GM12875 (cell line): Measurements from ENCODE around the gene C10orf95.

Source experiments
- H3K4me3 ChIP-seq: one replicate; pipeline ENCODE4 v1.5.1; 2011; ENCODE audit warnings: low read depth, low read length, control low read depth
- CTCF ChIP-seq: IDR thresholded peaks from 2 replicates; pipeline ENCODE4 v1.5.1; 2011; ENCODE audit warnings: low read depth, mild to moderate bottlenecking, control low read depth, inconsistent platforms, low read length, moderate library complexity, borderline replicate concordance; ENCODE audit not compliant: insufficient read depth

The C10orf95 gene

GRCh38 chr10:102405108-102405571, 46.2 kb downstream of the C10orf95 start:
- H3K4me3 ChIP-seq: no peak overlapping the region
- no peak for TF ChIP-seq CTCF

- no peak overlapping the region for H3K4me3 ChIP-seq
- TF ChIP-seq CTCF: no peak
These were observed 46.8 kb downstream of the C10orf95 start for GRCh38 chr10:102404361-102405107.

GRCh38 chr10:102403115-102403514, 48.2 kb downstream of the C10orf95 start:
- no peak overlapping the region for H3K4me3 ChIP-seq
- no peak for TF ChIP-seq CTCF

GRCh38 chr10:102402512-102402896, 48.8 kb downstream of the C10orf95 start:
- TF ChIP-seq CTCF: no peak
- H3K4me3 ChIP-seq: no peak overlapping the region

GRCh38 chr10:102401735-102402511, 49.4 kb downstream of the C10orf95 start:
- TF ChIP-seq CTCF: no peak

GRCh38 chr10:102401342-102401654, 50.0 kb downstream of the C10orf95 start:
- H3K4me3 ChIP-seq: no peak overlapping the region
- TF ChIP-seq CTCF: no peak

More at GRCh38 chr10:102401735-102402511, 49.4 kb downstream of the C10orf95 start:
- H3K4me3 ChIP-seq: no peak overlapping the region
